ENCODE data around the gene GJA4.

- TF ChIP-seq CTCF (IDR thresholded peaks at IDR 0.05): peak; percentile 49 to 85 (median 82)
- TF ChIP-seq POLR2A (IDR thresholded peaks at IDR 0.05): no peak
- peak; percentile 78 for TF ChIP-seq POLR2AphosphoS5 (IDR thresholded peaks at IDR 0.05)
These were observed 6.1 kb upstream of the GJA4 start for GRCh38 chr1:34786521-34787325.
